HG03457 (cell line): Measurements from ENCODE around the gene COL9A1.
"Not testable (repeated sequence)": the region's sequence is repeated elsewhere in the genome, so short reads cannot be mapped to it uniquely, and the experiment has no call there.

Experiments
- ATAC-seq: cut with Tn5 transposase; IDR thresholded peaks from one replicate; pipeline ENCODE4 v1.9.1; 2021; ENCODE audit warnings: moderate number of reproducible peaks; ENCODE audit not compliant: unreplicated experiment

Gene COL9A1

DNA sequence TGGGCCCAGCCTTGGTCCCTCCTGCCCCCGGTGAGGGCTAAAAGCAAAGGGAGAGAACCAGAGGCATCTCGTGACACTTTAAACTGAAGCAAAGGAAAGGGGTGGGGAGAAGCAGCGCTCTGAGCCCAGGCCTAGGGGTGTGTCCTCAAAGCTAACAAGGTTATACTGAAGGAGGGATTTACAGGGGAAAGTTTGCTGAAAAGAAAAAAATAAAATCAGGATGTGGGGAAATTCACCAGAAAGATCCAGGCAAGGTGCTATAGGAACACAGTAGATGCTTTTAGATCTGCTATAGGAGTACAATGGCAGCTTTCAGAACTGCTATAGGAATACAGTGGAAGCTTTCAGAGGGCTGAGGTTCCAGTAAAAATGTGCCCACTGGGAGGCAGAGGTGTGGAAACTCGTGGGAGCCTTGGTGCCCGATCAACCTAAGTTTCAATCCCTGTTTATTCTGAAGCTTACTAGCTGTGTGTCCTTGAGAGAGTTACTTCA lies at the start of gene COL9A1:
Gene COL9A1, minus strand, starts transcription at position 51 of the 492 bp plus-strand sequence. CDS start 160 bp downstream, outside the sequence.
- ATAC-seq, result no peak

- no peak for ATAC-seq
These were observed 48.6 kb upstream of the COL9A1 start for GRCh38 chr6:70351461-70351860.

GRCh38 chr6:70345619-70346018 lies 42.7 kb upstream of the COL9A1 start:
- ATAC-seq, result no peak

DNA sequence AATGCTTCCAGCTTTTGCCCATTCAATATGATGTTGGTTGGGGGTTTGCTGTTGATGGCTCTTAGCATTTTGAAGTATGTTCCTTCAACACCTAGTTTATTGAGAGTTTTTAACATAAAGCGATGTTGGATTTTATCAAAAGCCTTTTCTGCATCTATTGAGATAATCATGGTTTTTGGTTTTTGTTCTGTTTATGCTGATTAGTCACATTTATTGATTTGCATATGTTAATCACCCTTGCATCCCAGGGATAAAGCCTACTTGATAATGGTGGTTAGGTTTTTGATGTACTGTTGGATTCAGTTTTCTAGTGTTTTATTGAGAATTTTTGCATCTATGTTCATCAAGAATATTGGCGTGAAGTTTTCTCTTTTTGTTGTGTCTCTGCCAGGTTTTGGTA lies 40.4 kb upstream of the COL9A1 start:
- ATAC-seq, result no peak

DNA sequence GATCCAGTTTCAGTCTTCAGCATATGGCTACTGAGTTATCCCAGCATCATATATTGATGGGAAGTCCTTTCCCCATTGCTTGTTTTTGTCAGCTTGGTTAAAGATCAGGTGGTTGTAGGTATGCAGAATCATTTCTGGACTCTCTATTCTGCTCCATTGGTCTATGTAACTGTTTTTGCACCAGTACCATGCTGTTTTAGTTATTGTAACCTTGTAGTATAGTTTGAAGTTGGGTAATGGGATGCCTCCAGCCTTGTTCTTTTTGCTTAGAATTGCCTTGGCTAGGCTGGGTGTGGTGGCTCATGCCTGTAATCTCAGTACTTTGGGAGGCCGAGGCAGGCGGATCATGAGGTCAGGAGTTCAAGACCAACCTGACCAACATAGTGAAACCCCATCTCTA lies 36.9 kb upstream of the COL9A1 start:
- ATAC-seq, result not testable (repeated sequence)

DNA sequence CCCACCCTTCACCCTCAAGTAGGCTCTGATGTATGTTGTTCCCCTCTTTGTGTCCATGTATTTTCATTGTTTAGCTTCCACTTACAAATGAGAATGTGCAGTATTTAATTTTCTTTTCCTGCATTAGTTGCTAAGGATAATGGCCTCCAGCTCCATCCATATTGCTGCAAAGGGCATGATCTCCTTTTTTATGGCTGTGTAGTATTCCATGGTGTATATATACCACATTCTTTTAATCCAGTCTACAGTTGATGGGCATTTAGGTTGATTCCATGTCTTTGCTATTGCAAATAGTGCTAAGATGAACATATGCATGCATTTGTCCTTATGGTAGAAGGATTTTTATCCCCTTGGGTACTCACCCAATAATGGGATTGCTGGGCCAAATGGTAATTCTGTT lies 35.9 kb upstream of the COL9A1 start:
- ATAC-seq, result no peak

GRCh38 chr6:70337743-70338105 lies 34.8 kb upstream of the COL9A1 start:
- ATAC-seq, result no peak

GRCh38 chr6:70336996-70337742 lies 34.3 kb upstream of the COL9A1 start:
- no peak for ATAC-seq

GRCh38 chr6:70327036-70327435 lies 24.2 kb upstream of the COL9A1 start:
- no peak for ATAC-seq

DNA sequence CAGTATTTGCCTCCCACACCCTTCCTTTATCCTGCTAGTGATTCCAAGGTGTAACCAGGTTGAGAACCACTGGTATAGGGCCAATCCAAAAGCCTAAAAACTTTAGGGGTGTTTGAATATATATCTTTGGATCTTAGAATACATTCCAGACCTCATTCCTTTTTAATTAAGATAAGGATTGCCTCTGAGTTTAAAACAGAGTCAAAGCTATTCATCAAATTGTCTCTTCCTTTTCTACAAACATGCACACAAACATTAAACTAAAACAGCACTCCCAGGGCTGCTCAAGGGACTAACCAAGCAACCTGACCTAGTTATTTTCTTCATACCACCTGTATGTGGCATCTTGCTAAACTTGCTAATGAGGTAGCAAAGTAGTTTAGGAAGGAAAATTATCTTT lies 22.1 kb upstream of the COL9A1 start:
- ATAC-seq, result no peak

- not testable (repeated sequence) for ATAC-seq
These were observed 14.9 kb upstream of the COL9A1 start for GRCh38 chr6:70317799-70318198.

- peak; percentile 61 for ATAC-seq
These were observed 12.3 kb upstream of the COL9A1 start for GRCh38 chr6:70315079-70315751.

- ATAC-seq, result no peak
These were observed 11.4 kb upstream of the COL9A1 start for GRCh38 chr6:70314296-70314695.

DNA sequence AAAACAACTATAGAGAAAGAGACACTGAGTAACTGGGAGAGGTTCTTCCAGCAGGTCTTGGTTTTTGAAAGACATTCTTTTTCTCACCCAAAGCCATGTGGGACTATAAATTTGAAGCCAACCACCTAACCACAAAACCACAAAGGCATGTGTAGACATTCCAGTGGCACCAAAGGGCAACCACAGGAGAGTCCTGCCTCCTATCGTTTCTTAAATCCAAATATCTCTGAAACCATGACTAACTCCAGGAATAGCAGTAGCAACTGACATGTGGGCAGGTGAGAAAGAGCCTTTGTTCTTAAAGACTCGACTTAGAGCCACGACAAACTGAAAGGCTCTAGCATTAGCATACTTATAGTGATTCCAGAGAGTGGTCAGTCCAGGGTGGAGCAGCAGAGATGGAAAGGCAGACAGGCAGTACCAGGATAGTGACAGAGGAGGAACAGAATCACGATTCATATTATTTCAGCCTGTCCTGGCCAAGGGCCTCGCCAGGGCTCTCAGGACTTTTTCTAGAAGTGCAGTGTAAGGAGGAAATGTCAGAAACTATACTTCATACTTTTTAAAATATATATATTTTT lies 9.4 kb upstream of the COL9A1 start:
- no peak for ATAC-seq

DNA sequence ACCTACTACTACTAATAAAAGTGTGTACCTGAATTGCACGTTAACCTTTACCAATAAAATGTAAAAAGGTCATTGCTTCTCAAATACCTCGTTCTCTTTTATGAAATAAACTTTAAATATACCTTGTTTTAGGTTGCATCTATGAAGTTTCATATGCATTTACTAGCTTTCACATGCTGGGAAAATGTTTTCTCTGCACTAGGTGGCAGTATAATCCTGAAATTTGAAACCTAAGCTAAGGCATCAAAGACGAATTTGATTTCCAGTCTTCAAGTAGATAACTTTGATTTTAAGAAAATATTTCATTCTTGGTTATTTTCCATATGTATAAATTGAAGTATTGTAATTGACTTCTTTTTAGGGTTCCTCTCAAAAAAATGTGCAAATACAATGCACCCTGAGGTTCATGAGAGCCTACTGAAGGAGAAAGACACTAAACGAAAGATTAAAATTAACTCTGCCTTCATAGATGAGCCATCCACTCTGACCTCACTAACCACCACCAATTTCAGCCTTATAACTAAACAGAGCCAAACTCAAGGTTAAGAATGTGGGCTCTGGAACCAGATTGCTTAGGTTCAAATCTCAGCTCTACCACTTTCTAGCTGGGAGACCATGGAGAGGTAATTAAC lies 7.3 kb upstream of the COL9A1 start:
- no peak for ATAC-seq

DNA sequence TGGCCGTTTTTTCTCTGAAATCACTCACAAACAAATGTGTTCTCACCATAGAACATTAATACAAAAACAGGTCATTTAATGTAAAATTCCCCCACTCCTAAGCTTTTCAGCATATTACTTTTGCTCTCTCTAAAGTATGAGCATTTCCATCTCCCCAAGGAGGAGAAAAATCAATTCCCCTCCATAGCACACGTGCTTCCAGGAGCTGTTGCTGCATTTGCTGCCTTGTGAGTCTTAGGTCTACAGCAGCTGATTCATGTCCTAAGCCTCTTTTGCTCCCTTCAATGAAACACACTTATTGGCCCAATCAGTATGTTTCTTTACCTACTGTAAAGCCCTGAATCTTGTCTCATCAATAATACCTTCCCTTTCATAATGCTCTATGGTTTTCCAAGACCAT lies 6.4 kb upstream of the COL9A1 start:
- ATAC-seq, result no peak

- ATAC-seq, result not testable (repeated sequence)
These were observed 5.3 kb upstream of the COL9A1 start for GRCh38 chr6:70308142-70308541.

- ATAC-seq, result no peak
These were observed 4.1 kb upstream of the COL9A1 start for GRCh38 chr6:70307008-70307407.

- ATAC-seq, result no peak
These were observed 1.7 kb upstream of the COL9A1 start for GRCh38 chr6:70304616-70305015.

DNA sequence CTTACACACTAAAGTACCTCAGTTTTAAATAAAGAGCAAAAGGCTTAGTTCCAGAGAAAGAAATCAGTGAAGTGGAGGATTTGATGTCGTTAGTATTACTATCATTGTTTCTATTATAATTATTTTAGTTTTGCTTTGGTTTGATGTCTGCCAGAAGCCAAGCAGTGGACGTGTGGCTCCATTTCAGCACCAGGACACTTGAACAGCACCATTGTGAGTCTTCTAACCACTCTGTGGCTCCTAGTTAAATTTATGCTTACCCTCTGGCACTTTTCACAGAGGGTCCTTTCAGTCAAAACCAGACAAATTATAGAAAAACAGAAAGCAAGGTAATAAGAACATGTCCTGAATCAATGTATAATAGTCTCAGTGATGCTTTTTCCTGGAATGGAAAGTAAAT lies 3.4 kb downstream of the COL9A1 start:
- no peak for ATAC-seq

DNA sequence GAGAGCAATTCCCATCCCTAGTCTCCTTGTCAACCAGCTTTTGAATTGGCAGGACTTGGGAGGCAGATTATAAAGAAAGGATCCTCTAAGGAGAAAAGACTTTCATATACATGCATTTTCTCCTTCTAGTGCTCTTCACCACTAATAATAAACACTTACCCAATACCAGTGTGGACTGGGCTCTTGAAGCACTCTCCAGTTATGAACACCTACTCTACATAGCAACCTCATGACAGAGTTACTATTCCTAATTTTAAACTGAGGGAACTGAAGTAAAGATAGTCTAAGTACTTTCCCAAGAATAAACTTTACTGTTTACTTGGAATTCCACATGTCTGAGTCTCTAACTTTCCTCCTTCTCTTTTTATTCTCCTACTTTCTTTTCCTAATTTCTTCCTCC lies 4.8 kb downstream of the COL9A1 start:
- no peak for ATAC-seq

GRCh38 chr6:70292193-70292592 lies 10.7 kb downstream of the COL9A1 start:
- no peak for ATAC-seq
